DLD1 (cell line): Measurements from ENCODE around the gene DLEC1.

Experiments
- in situ Hi-C: cut with HindIII; loops from 2 replicates; pipeline ENCODE4 v1.10.0; 2017; ENCODE audit warnings: low sequenced_read_pairs

The DLEC1 gene

GRCh38 chr3:38168151-38169026, 129.4 kb downstream of the DLEC1 start:
- in situ Hi-C loops: no loop called here

- in situ Hi-C loops: no loop called here
These were observed 130.0 kb downstream of the DLEC1 start for GRCh38 chr3:38169027-38169317.

- in situ Hi-C loops: no loop called here
These were observed 131.7 kb downstream of the DLEC1 start for GRCh38 chr3:38170722-38171121.

GRCh38 chr3:38171622-38172021, 132.6 kb downstream of the DLEC1 start:
- in situ Hi-C loops: no loop called here
